Measurements from ENCODE around the gene LIX1L. TPM values are rescaled to one million over a fixed set of nuclear protein-coding genes. Genes with fewer than 3 reads are reported as not detected.

The LIX1L gene
- total and polyA plus RNA-seq, 2 of the 4 experiments (the other 2 are of a cell fraction) = 14.7 to 28.8 TPM

DNA sequence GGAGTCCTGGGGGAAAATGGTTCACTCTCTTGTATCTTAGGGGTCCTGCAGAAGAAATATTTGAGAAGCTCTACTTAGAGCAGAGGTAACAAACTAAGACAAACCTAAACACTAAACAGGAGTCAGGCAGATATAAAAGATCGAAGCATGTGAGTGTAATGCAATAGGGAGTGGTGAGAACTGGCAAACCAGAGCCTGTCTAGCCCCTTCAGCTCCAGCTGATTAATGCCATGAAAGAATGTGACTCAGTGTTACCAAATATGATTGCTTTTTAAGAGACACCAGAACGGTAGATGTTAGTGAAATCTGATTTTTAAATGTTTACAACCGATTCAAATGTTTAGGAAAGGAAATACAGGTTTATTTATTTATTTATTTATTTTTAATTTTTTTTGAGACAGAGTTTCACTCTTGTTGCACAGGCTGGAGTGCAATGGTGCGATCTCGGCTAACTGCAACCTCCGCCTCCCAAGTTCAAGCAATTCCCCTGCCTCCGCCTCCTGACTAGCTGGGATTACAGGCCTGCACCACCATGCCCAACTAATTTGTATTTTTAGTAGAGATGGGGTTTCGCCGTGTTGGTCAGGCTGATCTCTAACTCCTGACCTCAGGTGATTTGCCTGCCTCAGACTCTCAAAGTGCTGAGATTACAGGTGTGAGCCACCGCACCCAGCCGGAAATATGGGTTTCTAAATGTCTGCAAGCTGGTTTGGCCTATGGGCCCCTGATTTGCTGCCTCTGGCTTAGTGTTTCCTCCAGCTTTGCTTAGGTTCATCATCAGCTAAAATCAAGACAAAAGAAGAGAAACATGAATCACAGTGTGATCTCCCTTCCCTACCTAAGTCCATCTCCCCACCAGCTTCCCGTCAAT lies 26.4 kb upstream of the LIX1L start (continued):
- TF ChIP-seq FOS (IDR thresholded peaks at IDR 0.05; ENCODE audit: low read depth, low read length) (no peak), CHD1 (IDR thresholded peaks at IDR 0.05; ENCODE audit: low read depth, low read length) (no peak)

DNA sequence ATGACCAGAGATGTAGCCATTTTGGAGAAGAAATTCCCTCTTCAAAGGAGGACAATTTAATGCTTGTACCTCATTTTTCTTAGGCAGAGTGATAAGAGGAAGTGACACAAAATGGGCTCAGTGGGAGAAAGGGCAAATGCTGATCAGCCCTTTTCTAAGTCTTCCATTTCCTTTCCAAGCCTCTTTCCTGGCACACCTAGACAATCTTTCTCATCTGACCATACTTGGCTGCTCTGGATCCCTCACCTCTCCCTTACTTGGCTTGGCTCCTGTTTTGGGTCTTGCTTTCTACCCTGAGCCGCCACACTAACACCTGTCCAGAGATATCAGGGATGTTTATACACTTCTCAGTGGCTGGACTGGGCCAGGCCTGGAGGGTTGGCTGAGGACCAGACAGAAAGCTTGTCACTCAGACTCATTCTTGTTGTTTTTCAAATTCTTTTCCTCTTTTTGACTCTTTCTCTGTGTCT lies 25.4 kb upstream of the LIX1L start:
- Histone ChIP-seq H3K79me1 (ENCODE audit: low read depth in 1 of 2, low read length in 2 of 2) (peaks cover 4 to 5% of the 10 kb centered on the region in 2 experiments; a peak in 3 of 4 replicates), H4K8ac (ENCODE audit: low read depth in 2 of 2, low read length in 2 of 2) (peak overlapping the region in 1 of 2 experiments; percentile 17; a peak in 1 of 4 replicates), H3K56ac (ENCODE audit: extremely low read depth, insufficient read depth, low read length) (no peak overlapping the region), H3K4ac (ENCODE audit: low read depth, low read length) (peak overlapping the region; percentile 57; the same call in 1 of the 2 replicates), H3K9me3 (ENCODE audit: control insufficient read depth, insufficient read depth, low read length) (no peaks in the 10 kb centered on the region), H2BK15ac (ENCODE audit: low read depth, low read length) (peak overlapping the region; percentile 61; the same call in 1 of the 3 replicates), H2BK20ac (ENCODE audit: low read depth, low read length) (no peak overlapping the region; the same call in 1 of the 2 replicates), H3K9ac (ENCODE audit: low read depth, low read length) (no peak overlapping the region), H2BK5ac (ENCODE audit: low read depth, low read length, poor library complexity, severe bottlenecking) (no peak overlapping the region), H3K4me2 (ENCODE audit: low read depth, low read length) (no peak overlapping the region), H2AFZ (replicated peaks; ENCODE audit: low read length, poor library complexity) (peak overlapping the region; percentile 53), H3K23ac (ENCODE audit: low read depth, low read length) (0 out of 2 replicates have a peak overlapping the region, but pooled peaks have one; percentile 2), H4K91ac (ENCODE audit: insufficient read depth, low read depth, low read length) (no peak overlapping the region; the same call in 1 of the 2 replicates), H3K4me3 (ENCODE audit: insufficient read depth, low read depth, low read length) (no peak overlapping the region), H3K14ac (replicated peaks; ENCODE audit: low read depth, low read length) (peak overlapping the region; percentile 7; the same call in 1 of the 2 replicates), H3K36me3 (ENCODE audit: control insufficient read depth, insufficient read depth, low read length) (no peaks in the 10 kb centered on the region), H3K27ac (ENCODE audit: insufficient read depth, low read length) (no peak overlapping the region), H4K20me1 (ENCODE audit: insufficient read depth, low read length) (no peaks in the 10 kb centered on the region), H3K9me1 (ENCODE audit: insufficient read depth, low read length) (peaks cover 19% of the 10 kb centered on the region), H3K18ac (ENCODE audit: low read depth, low read length) (no peak overlapping the region), H3K27me3 (ENCODE audit: control insufficient read depth, insufficient read depth, low read length) (no peaks in the 10 kb centered on the region), H4K5ac (ENCODE audit: low read depth, low read length) (no peak overlapping the region), H2AK5ac (ENCODE audit: low read depth, low read length) (peak overlapping the region; percentile 63), H2BK120ac (ENCODE audit: low read depth, low read length) (peak overlapping the region; percentile 49; the same call in 1 of the 2 replicates), H2AK9ac (replicated peaks; ENCODE audit: low read depth, low read length, poor library complexity) (no peak overlapping the region), H3K4me1 (ENCODE audit: control insufficient read depth, insufficient read depth, low read length) (peaks cover 21% of the 10 kb centered on the region)
- in situ Hi-C loops (cut with MboI; ENCODE audit: low sequenced_read_pairs) = no loop called here
- ChIA-PET POLR2A (ENCODE audit: unreplicated experiment) (no interaction called here), CTCF (no interaction called here)
- dilution Hi-C loops (cut with HindIII; ENCODE audit: low sequenced_read_pairs, unreplicated experiment) = no loop called here
- intact Hi-C loops (cut with micrococcal nuclease) = no loop called here
- DNase-seq = no peak
- WGBS, 2 experiments (ENCODE audit: extremely low coverage in 2 of 2, insufficient read length in 1 of 2) = no CpG with 5 or more reads among the region's 1 CpG
- no peak for ATAC-seq (ENCODE audit: low read depth)
- BruUV-seq (replicated peaks) = no TSS peak
- TF ChIP-seq MAZ (IDR thresholded peaks at IDR 0.05; ENCODE audit: borderline replicate concordance, low read depth, low read length) (no peak), RFX5 (IDR thresholded peaks at IDR 0.05; ENCODE audit: low read depth, low read length) (no peak), MXI1 (IDR thresholded peaks at IDR 0.05; ENCODE audit: borderline replicate concordance, low read depth, low read length) (no peak), NFE2L2 (IDR thresholded peaks at IDR 0.05; ENCODE audit: low read depth, low read length) (no peak), FOS (IDR thresholded peaks at IDR 0.05; ENCODE audit: low read depth, low read length) (no peak), RCOR1 (IDR thresholded peaks at IDR 0.05; ENCODE audit: insufficient replicate concordance, low read length) (no peak), SMC3 (IDR thresholded peaks at IDR 0.05; ENCODE audit: low read depth, low read length) (no peak), POLR2A (IDR thresholded peaks at IDR 0.05; ENCODE audit: low read depth, low read length) (no peak), RAD21 (IDR thresholded peaks at IDR 0.05; ENCODE audit: low read length) (no peak), BHLHE40 (IDR thresholded peaks at IDR 0.05; ENCODE audit: low read depth, low read length) (no peak), CTCF (conservative IDR thresholded peaks at IDR 0.05; ENCODE audit: low read depth, low read length) (no peak)
- TF ChIP-seq, protein P1, sequence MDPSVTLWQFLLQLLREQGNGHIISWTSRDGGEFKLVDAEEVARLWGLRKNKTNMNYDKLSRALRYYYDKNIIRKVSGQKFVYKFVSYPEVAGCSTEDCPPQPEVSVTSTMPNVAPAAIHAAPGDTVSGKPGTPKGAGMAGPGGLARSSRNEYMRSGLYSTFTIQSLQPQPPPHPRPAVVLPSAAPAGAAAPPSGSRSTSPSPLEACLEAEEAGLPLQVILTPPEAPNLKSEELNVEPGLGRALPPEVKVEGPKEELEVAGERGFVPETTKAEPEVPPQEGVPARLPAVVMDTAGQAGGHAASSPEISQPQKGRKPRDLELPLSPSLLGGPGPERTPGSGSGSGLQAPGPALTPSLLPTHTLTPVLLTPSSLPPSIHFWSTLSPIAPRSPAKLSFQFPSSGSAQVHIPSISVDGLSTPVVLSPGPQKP (IDR thresholded peaks at IDR 0.05; ENCODE audit: borderline replicate concordance, low read depth, low read length) = no peak

All from IMR-90 (cell line).